Measurements from ENCODE around the gene IGFBP7.

The IGFBP7 gene

DNA sequence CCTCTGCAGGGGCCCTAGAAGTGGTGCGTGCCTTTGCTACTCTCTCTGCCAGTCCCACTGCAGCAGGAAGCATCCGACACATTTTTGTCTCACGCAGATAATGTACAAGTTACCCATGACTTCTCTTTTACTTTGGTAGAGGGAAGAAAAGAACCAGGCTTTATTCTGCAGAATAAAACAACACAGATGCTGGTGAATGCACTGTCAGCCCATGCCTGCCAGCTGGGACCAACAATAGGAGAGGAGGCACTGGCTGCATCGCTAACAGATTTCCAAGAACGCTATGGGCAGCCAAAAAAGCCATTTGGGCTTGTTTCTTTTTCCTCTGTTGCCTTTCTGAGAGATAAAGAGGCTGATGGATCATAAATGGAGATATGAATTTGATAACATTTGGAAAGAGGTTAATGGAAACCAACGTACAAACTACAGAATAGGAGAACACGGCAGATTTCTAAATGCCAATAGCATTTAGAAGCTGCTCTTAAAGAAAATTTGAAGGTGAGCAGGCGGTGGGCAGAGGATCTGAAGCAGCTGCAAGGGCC, 47.5 kb upstream of the IGFBP7 start:
- DNase-seq (ENCODE audit: low spot score): no peak
- Histone ChIP-seq H4K91ac (ENCODE audit: low read depth, low read length, poor library complexity) (no peak overlapping the region), H3K9me3 (replicated peaks in 1 of 2; ENCODE audit: control insufficient read depth in 2 of 2, insufficient read depth in 1 of 2, low read depth in 1 of 2, low read length in 2 of 2) (peaks cover 0 to 2% of the 10 kb centered on the region in 2 donors), H3K27me3 (ENCODE audit: control insufficient read depth in 3 of 3, insufficient read depth in 3 of 3, low read depth in 1 of 3, low read length in 3 of 3) (no peaks in the 10 kb centered on the region), H2BK15ac (ENCODE audit: low read length) (no peak overlapping the region), H2AFZ (ENCODE audit: low read length) (no peak overlapping the region), H3K36me3 (replicated peaks in 1 of 2; ENCODE audit: control insufficient read depth in 2 of 2, insufficient read depth in 2 of 2, low read length in 2 of 2) (no peaks in the 10 kb centered on the region), H2BK12ac (ENCODE audit: low read length) (no peak overlapping the region), H3K4ac (ENCODE audit: low read length) (no peak overlapping the region), H2BK120ac (ENCODE audit: low read depth, low read length) (no peak overlapping the region), H3K4me2 (ENCODE audit: insufficient read depth, low read length, poor library complexity, severe bottlenecking) (no peak overlapping the region), H4K8ac (ENCODE audit: low read depth, low read length) (no peak overlapping the region), H3K18ac (ENCODE audit: low read length) (no peak overlapping the region), H3K79me1 (ENCODE audit: low read depth, low read length) (no peaks in the 10 kb centered on the region), H2BK5ac (ENCODE audit: low read length) (no peak overlapping the region), H3K14ac (ENCODE audit: low read length) (no peak overlapping the region), H3K9ac (ENCODE audit: low read depth, low read length, poor library complexity) (no peak overlapping the region), H3K4me3 (ENCODE audit: low read length in 2 of 2) (no peak overlapping the region), H3K4me1 (ENCODE audit: control insufficient read depth in 2 of 2, insufficient read depth in 1 of 2, low read depth in 1 of 2, low read length in 2 of 2) (peaks cover 8 to 17% of the 10 kb centered on the region in 2 donors), H3K27ac (replicated peaks; ENCODE audit: low read length) (no peak overlapping the region), H3K23ac (ENCODE audit: low read depth, low read length, poor library complexity) (no peak overlapping the region), H2AK5ac (ENCODE audit: low read depth, low read length) (no peak overlapping the region)
- WGBS, 2 donors (ENCODE audit: extremely low coverage in 2 of 2, insufficient read length in 2 of 2, insufficient replicate concordance in 1 of 2): no CpG with 5 or more reads among the region's 8 CpGs

DNA sequence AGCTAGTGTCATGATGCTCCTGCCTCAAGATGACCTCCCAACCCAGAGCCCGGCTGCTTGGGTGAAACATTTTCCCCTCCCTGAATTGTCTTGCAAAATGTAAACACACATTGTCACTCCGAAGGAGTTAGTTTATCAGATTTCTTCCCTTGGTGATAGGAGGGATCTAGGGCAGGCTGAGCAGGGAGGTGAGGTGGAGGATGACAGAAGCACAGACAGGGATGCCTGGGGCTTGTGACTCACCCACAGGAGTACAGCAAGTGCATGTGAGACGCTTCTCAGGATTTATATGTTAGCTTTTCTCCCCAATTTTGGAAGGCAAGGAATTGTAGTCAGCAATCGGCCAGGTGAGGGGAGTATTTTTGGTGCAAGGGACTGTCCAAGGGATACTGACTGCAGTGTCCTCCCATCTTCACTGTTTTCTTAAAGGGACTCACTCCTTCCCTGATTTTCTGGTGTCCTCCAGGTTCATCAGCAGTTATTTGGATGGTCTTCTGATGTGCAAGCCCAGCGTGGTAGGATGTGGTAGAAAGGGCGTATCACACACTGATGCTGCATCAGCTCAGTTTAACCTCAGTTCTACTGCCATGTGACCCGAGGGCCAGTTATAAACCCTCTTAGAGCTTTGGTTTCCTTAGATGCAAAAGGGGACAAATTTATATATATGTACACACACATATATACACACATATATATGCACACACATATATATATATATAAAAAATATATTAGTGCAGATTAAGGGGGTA, 46.2 kb upstream of the IGFBP7 start:
- Histone ChIP-seq H2BK12ac (ENCODE audit: low read length) (no peak overlapping the region), H2BK5ac (ENCODE audit: low read length) (no peak overlapping the region), H3K4me3 (ENCODE audit: low read length in 2 of 2) (no peak overlapping the region), H2AK5ac (ENCODE audit: low read depth, low read length) (no peak overlapping the region), H3K14ac (ENCODE audit: low read length) (no peak overlapping the region), H3K27ac (replicated peaks; ENCODE audit: low read length) (no peak overlapping the region), H3K79me1 (ENCODE audit: low read depth, low read length) (no peaks in the 10 kb centered on the region), H2AFZ (ENCODE audit: low read length) (no peak overlapping the region), H3K4ac (ENCODE audit: low read length) (no peak overlapping the region), H2BK120ac (ENCODE audit: low read depth, low read length) (no peak overlapping the region), H3K18ac (ENCODE audit: low read length) (no peak overlapping the region), H4K91ac (ENCODE audit: low read depth, low read length, poor library complexity) (no peak overlapping the region), H3K36me3 (replicated peaks in 1 of 2; ENCODE audit: control insufficient read depth in 2 of 2, insufficient read depth in 2 of 2, low read length in 2 of 2) (no peaks in the 10 kb centered on the region), H2BK15ac (ENCODE audit: low read length) (no peak overlapping the region), H3K27me3 (ENCODE audit: control insufficient read depth in 3 of 3, insufficient read depth in 3 of 3, low read depth in 1 of 3, low read length in 3 of 3) (no peaks in the 10 kb centered on the region), H3K4me2 (ENCODE audit: insufficient read depth, low read length, poor library complexity, severe bottlenecking) (no peak overlapping the region), H3K9me3 (replicated peaks in 1 of 2; ENCODE audit: control insufficient read depth in 2 of 2, insufficient read depth in 1 of 2, low read depth in 1 of 2, low read length in 2 of 2) (peaks cover 0 to 2% of the 10 kb centered on the region in 2 donors), H3K9ac (ENCODE audit: low read depth, low read length, poor library complexity) (no peak overlapping the region), H4K8ac (ENCODE audit: low read depth, low read length) (no peak overlapping the region), H3K4me1 (ENCODE audit: control insufficient read depth in 2 of 2, insufficient read depth in 1 of 2, low read depth in 1 of 2, low read length in 2 of 2) (peaks cover 8 to 17% of the 10 kb centered on the region in 2 donors), H3K23ac (ENCODE audit: low read depth, low read length, poor library complexity) (no peak overlapping the region)
- no CpG with 5 or more reads among the region's 7 CpGs for WGBS, 2 donors (ENCODE audit: extremely low coverage in 2 of 2, insufficient read length in 2 of 2, insufficient replicate concordance in 1 of 2)
- no peak for DNase-seq (ENCODE audit: low spot score)

DNA sequence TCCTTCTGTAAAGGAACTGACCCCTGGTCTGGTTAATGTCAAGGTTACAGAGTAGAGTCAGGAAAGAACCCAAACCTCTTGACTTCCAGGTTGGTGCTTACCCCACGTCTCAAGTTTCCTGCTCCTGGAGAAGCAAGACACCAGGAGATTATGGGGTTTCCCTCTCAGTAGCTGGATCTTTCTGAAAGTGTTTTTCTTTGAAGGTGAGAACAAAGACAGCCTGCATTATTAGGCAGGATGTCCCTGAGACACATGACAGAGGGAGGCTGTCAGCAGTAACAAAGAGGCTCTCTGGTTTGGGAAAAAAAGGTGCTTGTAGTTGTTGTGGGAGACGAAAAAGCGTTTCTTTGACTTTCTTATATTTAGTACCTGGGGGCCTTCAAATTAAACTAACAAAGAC, 44.7 kb upstream of the IGFBP7 start:
- no peak overlapping the region for H3K27ac ChIP-seq (replicated peaks; ENCODE audit: low read length)
- H2BK15ac ChIP-seq (ENCODE audit: low read length): no peak overlapping the region

DNA sequence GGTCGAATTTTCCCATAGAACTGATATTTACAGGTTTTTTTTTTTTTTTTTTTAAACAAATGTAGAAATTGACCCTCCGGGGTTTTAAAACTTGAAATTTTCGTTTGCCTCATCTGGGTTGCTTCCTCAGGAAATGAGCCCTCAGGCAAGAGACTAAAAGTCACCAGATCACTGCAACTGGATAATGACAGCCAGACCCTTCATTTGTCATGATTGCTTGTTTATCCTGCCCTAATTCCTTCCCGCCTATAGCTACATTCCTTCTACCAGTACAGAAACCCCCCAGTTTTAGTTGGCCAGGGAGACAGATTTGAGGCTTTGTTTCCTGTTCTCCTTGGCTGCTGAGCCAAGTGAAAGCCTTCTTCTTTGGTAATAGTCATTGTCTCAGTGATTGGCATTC, 44.0 kb upstream of the IGFBP7 start:
- Histone ChIP-seq H2AK5ac (ENCODE audit: low read depth, low read length) (no peak overlapping the region), H3K14ac (ENCODE audit: low read length) (no peak overlapping the region), H2AFZ (ENCODE audit: low read length) (no peak overlapping the region), H3K9ac (ENCODE audit: low read depth, low read length, poor library complexity) (no peak overlapping the region), H3K18ac (ENCODE audit: low read length) (no peak overlapping the region), H3K9me3 (replicated peaks in 1 of 2; ENCODE audit: control insufficient read depth in 2 of 2, insufficient read depth in 1 of 2, low read depth in 1 of 2, low read length in 2 of 2) (peaks cover 0 to 2% of the 10 kb centered on the region in 2 donors), H3K4me2 (ENCODE audit: insufficient read depth, low read length, poor library complexity, severe bottlenecking) (no peak overlapping the region), H2BK12ac (ENCODE audit: low read length) (no peak overlapping the region), H3K27me3 (ENCODE audit: control insufficient read depth in 3 of 3, insufficient read depth in 3 of 3, low read depth in 1 of 3, low read length in 3 of 3) (no peaks in the 10 kb centered on the region), H3K4me3 (ENCODE audit: low read length in 2 of 2) (no peak overlapping the region), H3K27ac (replicated peaks; ENCODE audit: low read length) (no peak overlapping the region), H3K36me3 (replicated peaks in 1 of 2; ENCODE audit: control insufficient read depth in 2 of 2, insufficient read depth in 2 of 2, low read length in 2 of 2) (no peaks in the 10 kb centered on the region), H2BK120ac (ENCODE audit: low read depth, low read length) (no peak overlapping the region), H3K4ac (ENCODE audit: low read length) (no peak overlapping the region), H2BK15ac (ENCODE audit: low read length) (no peak overlapping the region), H4K8ac (ENCODE audit: low read depth, low read length) (no peak overlapping the region), H4K91ac (ENCODE audit: low read depth, low read length, poor library complexity) (no peak overlapping the region), H3K4me1 (ENCODE audit: control insufficient read depth in 2 of 2, insufficient read depth in 1 of 2, low read depth in 1 of 2, low read length in 2 of 2) (peaks cover 8 to 17% of the 10 kb centered on the region in 2 donors), H3K79me1 (ENCODE audit: low read depth, low read length) (no peaks in the 10 kb centered on the region), H3K23ac (ENCODE audit: low read depth, low read length, poor library complexity) (no peak overlapping the region), H2BK5ac (ENCODE audit: low read length) (no peak overlapping the region)
- no CpG with 5 or more reads among the region's 4 CpGs for WGBS, 2 donors (ENCODE audit: extremely low coverage in 2 of 2, insufficient read length in 2 of 2, insufficient replicate concordance in 1 of 2)
- no peak for DNase-seq (ENCODE audit: low spot score)

More for the DNA sequence above, 44.7 kb upstream of the IGFBP7 start:
- H2BK5ac ChIP-seq (ENCODE audit: low read length): no peak overlapping the region
- H3K14ac ChIP-seq (ENCODE audit: low read length): no peak overlapping the region
- H3K23ac ChIP-seq (ENCODE audit: low read depth, low read length, poor library complexity): no peak overlapping the region
- no peak overlapping the region for H4K91ac ChIP-seq (ENCODE audit: low read depth, low read length, poor library complexity)
- no peaks in the 10 kb centered on the region for H3K79me1 ChIP-seq (ENCODE audit: low read depth, low read length)
- no peak for DNase-seq (ENCODE audit: low spot score)
- H2BK12ac ChIP-seq (ENCODE audit: low read length): no peak overlapping the region
- H2BK120ac ChIP-seq (ENCODE audit: low read depth, low read length): no peak overlapping the region
- no peak overlapping the region for H3K4me2 ChIP-seq (ENCODE audit: insufficient read depth, low read length, poor library complexity, severe bottlenecking)
- H2AK5ac ChIP-seq (ENCODE audit: low read depth, low read length): no peak overlapping the region
- peaks cover 0 to 2% of the 10 kb centered on the region in 2 donors for H3K9me3 ChIP-seq (replicated peaks in 1 of 2; ENCODE audit: control insufficient read depth in 2 of 2, insufficient read depth in 1 of 2, low read depth in 1 of 2, low read length in 2 of 2)
- no peaks in the 10 kb centered on the region for H3K36me3 ChIP-seq (replicated peaks in 1 of 2; ENCODE audit: control insufficient read depth in 2 of 2, insufficient read depth in 2 of 2, low read length in 2 of 2)
- H3K27me3 ChIP-seq (ENCODE audit: control insufficient read depth in 3 of 3, insufficient read depth in 3 of 3, low read depth in 1 of 3, low read length in 3 of 3): no peaks in the 10 kb centered on the region
- H3K9ac ChIP-seq (ENCODE audit: low read depth, low read length, poor library complexity): no peak overlapping the region
- peak overlapping the region; percentile 27 for H2AFZ ChIP-seq (ENCODE audit: low read length)
- WGBS, 2 donors (ENCODE audit: extremely low coverage in 2 of 2, insufficient read length in 2 of 2, insufficient replicate concordance in 1 of 2): no CpG with 5 or more reads among the region's 3 CpGs
- H3K4me1 ChIP-seq (ENCODE audit: control insufficient read depth in 2 of 2, insufficient read depth in 1 of 2, low read depth in 1 of 2, low read length in 2 of 2): peaks cover 8 to 17% of the 10 kb centered on the region in 2 donors
- H4K8ac ChIP-seq (ENCODE audit: low read depth, low read length): no peak overlapping the region
- H3K18ac ChIP-seq (ENCODE audit: low read length): no peak overlapping the region
- H3K4me3 ChIP-seq (ENCODE audit: low read length in 2 of 2): no peak overlapping the region
- H3K4ac ChIP-seq (ENCODE audit: low read length): no peak overlapping the region
